ENCODE measurements around the gene MAP3K19. TPM values are rescaled to one million over a fixed set of nuclear protein-coding genes. Genes with fewer than 3 reads are reported as not detected.
A peak's percentile ranks its signal among the peaks of the same experiment; 100 is the strongest.
"Not testable (repeated sequence)": the region's sequence is repeated elsewhere in the genome, so short reads cannot be mapped to it uniquely, and the experiment has no call there.

Gene MAP3K19
- total RNA-seq, 4 donors from 2014 or later: not detected

DNA sequence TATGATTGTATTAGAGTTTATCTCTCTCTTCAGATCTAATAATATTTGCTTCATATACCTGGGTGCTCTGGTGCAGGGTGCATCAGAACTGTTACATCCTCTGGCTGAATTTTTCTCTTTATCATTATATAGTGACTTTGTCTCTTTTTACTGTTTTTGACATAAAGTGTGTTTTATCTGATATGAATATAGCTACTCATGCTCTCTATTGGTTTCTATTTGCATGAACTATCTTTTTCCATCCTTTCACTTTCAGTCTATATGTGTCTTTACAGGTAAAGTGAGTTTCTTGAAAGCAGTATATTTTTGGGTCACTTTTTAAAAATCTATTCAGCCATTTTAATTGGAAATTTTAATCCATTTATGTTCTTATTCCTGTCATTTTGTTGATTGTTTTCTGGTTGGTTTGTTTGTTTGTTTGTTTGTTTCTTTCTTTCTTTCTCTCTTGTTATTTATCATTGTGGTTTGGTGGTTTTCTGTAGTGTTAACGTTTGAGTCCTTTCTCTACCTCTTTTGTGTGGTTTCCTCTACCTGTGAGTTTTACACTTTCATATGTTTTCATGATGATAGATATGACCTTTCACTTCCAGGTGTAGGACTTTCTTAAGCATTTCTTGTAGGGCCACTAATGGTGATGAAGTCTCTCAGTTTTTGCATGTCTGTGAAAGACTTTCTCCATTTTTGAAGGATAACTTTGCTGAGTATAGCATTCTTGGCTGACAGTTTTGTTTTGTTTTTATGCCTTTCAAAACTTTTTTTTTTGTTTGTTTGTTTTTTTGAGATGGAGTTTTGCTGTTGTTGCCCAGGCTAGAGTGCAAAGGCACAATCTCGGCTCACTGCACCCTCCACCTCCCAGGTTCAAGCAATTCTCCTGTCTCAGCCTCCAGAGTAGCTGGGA lies 73.8 kb downstream of the MAP3K19 start:
- 71 to 79% methylated on average over 1 to 2 of the region's 2 CpGs for WGBS, 2 donors (ENCODE audit: low coverage in 1 of 2)
- no peak overlapping the region for H3K27ac ChIP-seq
- H3K36me3 ChIP-seq: no peaks in the 10 kb centered on the region
- H3K4me3 ChIP-seq: no peak overlapping the region
- in situ Hi-C loops (cut with MboI; ENCODE audit: low pct_ligation_motif_present in 1 of 4, low pct_unique_long_range_greater_than_20kb in 1 of 4, low sequenced_read_pairs in 3 of 4) (no loop called here), intact Hi-C loops (cut with DNase I; ENCODE audit: low total_unique reads) (no loop called here)
- DNase-seq: no peak
- peaks cover 15% of the 10 kb centered on the region in 2 donors for H3K9me3 ChIP-seq
- H3K4me1 ChIP-seq: no peaks in the 10 kb centered on the region
- H3K27me3 ChIP-seq: no peaks in the 10 kb centered on the region
- TF ChIP-seq, protein P1, sequence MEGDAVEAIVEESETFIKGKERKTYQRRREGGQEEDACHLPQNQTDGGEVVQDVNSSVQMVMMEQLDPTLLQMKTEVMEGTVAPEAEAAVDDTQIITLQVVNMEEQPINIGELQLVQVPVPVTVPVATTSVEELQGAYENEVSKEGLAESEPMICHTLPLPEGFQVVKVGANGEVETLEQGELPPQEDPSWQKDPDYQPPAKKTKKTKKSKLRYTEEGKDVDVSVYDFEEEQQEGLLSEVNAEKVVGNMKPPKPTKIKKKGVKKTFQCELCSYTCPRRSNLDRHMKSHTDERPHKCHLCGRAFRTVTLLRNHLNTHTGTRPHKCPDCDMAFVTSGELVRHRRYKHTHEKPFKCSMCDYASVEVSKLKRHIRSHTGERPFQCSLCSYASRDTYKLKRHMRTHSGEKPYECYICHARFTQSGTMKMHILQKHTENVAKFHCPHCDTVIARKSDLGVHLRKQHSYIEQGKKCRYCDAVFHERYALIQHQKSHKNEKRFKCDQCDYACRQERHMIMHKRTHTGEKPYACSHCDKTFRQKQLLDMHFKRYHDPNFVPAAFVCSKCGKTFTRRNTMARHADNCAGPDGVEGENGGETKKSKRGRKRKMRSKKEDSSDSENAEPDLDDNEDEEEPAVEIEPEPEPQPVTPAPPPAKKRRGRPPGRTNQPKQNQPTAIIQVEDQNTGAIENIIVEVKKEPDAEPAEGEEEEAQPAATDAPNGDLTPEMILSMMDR (IDR thresholded peaks at IDR 0.05): no peak
- TF ChIP-seq POLR2AphosphoS5 (IDR thresholded peaks at IDR 0.05): no peak
- TF ChIP-seq POLR2A (IDR thresholded peaks at IDR 0.05): no peak
- no peak for TF ChIP-seq EP300 (IDR thresholded peaks at IDR 0.05; ENCODE audit: low read depth)

DNA sequence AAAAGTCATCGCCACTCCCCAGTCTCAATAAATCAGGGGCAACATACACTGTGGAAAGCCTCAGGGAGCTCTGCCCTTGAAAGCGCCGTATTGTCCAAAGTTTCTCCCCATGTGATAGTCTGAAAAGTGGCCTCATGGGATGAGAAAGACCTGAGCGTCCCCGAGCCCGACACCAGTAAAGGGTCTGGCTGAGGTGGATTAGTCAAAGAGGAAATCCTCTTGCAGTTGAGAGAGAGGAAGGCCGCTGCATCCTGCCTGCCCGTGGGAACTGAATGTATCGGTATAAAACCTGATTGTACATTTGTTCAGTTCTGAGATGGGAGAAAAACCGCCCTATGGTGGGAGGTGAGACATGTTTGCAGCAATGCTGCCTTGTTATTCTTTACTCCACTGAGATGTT lies 80.1 kb downstream of the MAP3K19 start:
- H3K27ac ChIP-seq; H3K9me3 ChIP-seq; intact Hi-C loops (cut with DNase I; ENCODE audit: low total_unique reads); H3K4me1 ChIP-seq; H3K27me3 ChIP-seq; DNase-seq; H3K4me3 ChIP-seq; in situ Hi-C loops (cut with MboI; ENCODE audit: low pct_ligation_motif_present in 1 of 4, low pct_unique_long_range_greater_than_20kb in 1 of 4, low sequenced_read_pairs in 3 of 4); H3K36me3 ChIP-seq: not testable (repeated sequence)
- WGBS, 2 donors (ENCODE audit: low coverage in 1 of 2): 82 to 86% methylated on average over 2 to 10 of the region's 10 CpGs

DNA sequence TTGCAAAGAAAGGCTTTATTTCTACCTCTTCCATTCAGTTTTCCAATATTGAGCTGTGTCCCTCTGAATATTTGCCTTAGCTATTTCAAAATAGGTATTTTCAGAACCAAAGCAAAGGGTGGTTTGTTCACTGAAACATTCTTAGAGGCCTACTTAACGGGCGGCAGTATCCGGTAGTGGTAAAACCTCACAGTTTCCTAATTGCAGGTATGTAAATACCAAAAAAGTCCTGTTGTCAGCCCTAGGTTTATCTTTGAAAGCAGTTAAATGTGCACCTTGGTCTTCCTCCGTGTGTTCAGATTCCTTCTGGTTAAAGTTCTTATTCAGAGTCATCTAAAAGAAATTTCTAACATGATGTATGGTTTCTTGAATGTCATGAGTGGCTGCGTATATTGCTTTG lies 89.8 kb downstream of the MAP3K19 start:
- H3K36me3 ChIP-seq: peaks cover 0 to 28% (median 12%) of the 10 kb centered on the region in 4 donors
- in situ Hi-C loops (cut with MboI; ENCODE audit: low pct_ligation_motif_present in 1 of 4, low pct_unique_long_range_greater_than_20kb in 1 of 4, low sequenced_read_pairs in 3 of 4) (no loop called here), intact Hi-C loops (cut with DNase I; ENCODE audit: low total_unique reads) (no loop called here)
- H3K27ac ChIP-seq: peak overlapping the region in 1 of 4 donors; percentile 47
- no peak for DNase-seq
- no peak overlapping the region for H3K4me3 ChIP-seq
- H3K27me3 ChIP-seq: no peaks in the 10 kb centered on the region
- TF ChIP-seq, protein P1 (IDR thresholded peaks at IDR 0.05): no peak
- TF ChIP-seq EP300 (IDR thresholded peaks at IDR 0.05; ENCODE audit: low read depth) (no peak), POLR2AphosphoS5 (IDR thresholded peaks at IDR 0.05) (no peak), POLR2A (IDR thresholded peaks at IDR 0.05) (no peak)
- peaks cover 0 to 21% (median 8%) of the 10 kb centered on the region in 4 donors for H3K4me1 ChIP-seq
- H3K9me3 ChIP-seq: no peaks in the 10 kb centered on the region
- whole genome bisulfite sequencing, 2 donors (ENCODE audit: low coverage in 1 of 2): 69 to 77% methylated on average over 5 of the region's 5 CpGs

DNA sequence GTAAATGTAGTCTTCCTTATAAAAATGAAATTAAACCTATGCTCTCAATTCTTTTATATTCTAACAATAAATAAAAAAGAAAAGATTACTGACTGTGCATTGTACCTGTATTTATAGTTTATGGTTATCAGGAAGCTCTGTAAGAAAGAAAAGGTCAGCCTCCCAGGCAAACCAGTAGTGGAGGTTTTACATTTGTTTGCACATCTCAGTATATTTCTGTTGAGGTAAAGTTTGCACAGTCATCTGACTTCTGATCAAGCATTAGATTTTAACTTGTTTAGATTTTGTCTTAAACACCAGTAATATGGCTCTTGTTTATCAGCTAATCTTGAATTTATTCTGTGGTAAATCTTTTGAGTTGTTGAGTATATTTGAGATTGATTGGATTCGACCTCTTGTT lies 91.5 kb downstream of the MAP3K19 start:
- intact Hi-C loops (cut with DNase I; ENCODE audit: low total_unique reads) (no loop called here), in situ Hi-C loops (cut with MboI; ENCODE audit: low pct_ligation_motif_present in 1 of 4, low pct_unique_long_range_greater_than_20kb in 1 of 4, low sequenced_read_pairs in 3 of 4) (no loop called here)
- Histone ChIP-seq H3K9me3 (no peaks in the 10 kb centered on the region), H3K36me3 (peaks cover 0 to 28% (median 12%) of the 10 kb centered on the region in 4 donors), H3K4me3 (no peak overlapping the region), H3K27ac (peak overlapping the region in 3 of 4 donors; percentile 36 to 47 (median 39)), H3K4me1 (peaks cover 0 to 25% (median 8%) of the 10 kb centered on the region in 4 donors), H3K27me3 (no peaks in the 10 kb centered on the region)
- WGBS, 2 donors (ENCODE audit: low coverage in 1 of 2): 38 to 44% methylated on average over 1 of the region's 1 CpG
- DNase-seq: no peak
- TF ChIP-seq POLR2AphosphoS5 (IDR thresholded peaks at IDR 0.05) (no peak), POLR2A (IDR thresholded peaks at IDR 0.05) (no peak), EP300 (IDR thresholded peaks at IDR 0.05; ENCODE audit: low read depth) (no peak)
- TF ChIP-seq, protein P1 (IDR thresholded peaks at IDR 0.05): no peak

Measured in transverse colon (tissue), 4 donors.